SHP77 (cell line): Measurements from ENCODE around the gene ACLY.

Experiments
- DNase-seq, 2 experiments: peaks; one replicate each; lab custom pipeline; 2025; lab: John Stamatoyannopoulos, UW

The ACLY gene

DNA sequence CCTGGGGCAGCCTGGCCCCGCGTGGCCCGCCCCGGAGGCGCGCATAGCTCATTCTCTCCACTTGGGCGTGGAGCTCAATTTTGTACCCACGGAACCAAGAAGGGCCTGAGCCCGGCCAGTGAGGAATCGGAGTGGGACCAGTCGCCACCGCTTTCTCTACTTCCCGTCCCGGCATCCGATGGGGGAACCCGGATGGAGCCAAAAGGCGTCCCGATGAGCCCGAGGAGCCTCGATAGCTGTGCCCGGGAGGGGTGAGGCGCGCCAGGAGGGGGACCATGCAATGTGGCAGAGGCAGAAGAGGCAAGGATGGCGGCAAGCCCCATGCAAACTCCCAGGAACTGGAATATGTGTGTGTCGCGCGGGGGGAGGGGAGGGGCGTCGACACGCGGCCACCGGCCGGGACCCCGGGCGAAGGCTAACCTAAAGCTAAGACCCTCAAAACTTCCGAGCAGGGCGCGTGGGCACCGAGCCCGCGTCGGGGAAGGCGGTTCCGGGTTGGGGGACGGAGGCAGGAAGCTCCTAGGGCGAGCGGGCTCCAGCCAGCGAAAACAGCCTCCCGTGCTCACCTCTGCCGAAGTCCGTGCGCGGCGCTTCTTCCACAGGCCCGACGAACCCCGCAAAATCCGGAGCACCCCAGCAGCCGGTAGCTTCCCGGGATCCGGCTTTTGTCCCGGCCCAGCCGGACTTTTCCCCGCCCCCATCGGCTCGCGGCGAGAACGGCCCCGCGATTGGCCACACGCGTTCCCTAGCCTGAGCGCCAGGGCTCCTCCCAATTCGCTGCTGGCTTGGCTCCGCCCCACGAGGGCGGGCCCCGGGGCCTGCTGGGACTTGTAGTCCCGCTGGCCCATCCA is at the start of gene ACLY:
ACLY (minus strand) TSS at position 638 of the 851 bp plus-strand sequence. CDS start 5,078 bp downstream, outside the sequence.
- peak; percentile 95 to 96 for DNase-seq

DNA sequence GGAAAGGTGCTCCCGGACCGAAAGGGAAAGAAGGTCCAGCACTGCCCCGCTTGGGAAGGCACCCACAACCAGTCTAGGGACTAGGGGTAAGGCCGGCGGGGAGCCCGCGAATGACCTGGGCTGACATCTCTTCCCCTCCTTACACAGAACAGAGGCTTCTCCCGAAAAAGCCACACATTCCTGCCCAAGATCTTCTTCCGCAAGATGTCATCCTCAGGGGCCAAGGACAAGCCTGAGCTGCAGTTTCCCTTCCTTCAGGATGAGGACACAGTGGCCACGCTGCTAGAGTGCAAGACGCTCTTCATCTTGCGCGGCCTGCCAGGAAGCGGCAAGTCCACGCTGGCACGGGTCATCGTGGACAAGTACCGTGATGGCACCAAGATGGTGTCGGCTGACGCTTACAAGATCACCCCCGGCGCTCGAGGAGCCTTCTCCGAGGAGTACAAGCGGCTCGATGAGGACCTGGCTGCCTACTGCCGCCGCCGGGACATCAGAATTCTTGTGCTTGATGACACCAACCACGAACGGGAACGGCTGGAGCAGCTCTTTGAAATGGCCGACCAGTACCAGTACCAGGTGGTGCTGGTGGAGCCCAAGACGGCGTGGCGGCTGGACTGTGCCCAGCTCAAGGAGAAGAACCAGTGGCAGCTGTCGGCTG is 49.3 kb upstream of the ACLY start:
- DNase-seq, result no peak

DNA sequence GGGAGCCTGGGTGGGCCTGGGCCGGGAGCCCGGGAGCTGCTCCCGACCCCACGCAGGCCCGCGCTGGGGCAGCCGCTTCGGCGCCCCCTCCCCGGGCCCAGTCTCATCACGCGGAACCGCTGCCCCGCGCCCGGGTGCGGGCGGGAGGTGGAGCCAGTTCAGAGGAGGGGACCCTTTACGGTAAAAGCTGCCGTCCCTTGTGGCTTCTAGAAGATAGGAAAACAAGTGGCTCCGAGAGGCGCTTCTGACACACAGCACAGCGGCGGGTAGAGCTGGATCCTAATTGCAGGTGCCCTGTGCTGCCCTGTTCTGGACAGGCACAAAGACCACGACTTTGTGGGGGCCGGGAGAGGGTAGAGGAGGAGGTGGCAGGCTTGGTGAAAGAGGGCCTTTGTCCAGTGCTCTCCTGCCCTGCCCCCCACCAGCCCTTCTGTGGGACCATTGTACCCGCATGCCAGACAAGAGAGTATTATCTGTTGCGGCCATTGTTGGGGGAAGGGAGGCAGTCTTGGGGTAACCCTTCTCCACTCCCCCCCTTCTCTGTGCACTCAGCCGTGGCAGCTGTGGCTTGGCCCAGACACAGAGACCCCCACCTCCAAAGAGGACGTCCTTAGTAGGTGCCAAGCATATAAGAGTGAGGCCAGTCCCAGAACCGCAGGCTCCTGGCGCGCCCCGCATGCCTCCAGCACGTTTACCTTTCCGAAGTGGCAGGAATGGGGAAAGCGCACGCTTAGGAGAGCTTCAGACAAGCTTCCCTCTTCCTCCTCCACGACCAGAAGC is 48.6 kb upstream of the ACLY start:
- DNase-seq, result no peak

DNA sequence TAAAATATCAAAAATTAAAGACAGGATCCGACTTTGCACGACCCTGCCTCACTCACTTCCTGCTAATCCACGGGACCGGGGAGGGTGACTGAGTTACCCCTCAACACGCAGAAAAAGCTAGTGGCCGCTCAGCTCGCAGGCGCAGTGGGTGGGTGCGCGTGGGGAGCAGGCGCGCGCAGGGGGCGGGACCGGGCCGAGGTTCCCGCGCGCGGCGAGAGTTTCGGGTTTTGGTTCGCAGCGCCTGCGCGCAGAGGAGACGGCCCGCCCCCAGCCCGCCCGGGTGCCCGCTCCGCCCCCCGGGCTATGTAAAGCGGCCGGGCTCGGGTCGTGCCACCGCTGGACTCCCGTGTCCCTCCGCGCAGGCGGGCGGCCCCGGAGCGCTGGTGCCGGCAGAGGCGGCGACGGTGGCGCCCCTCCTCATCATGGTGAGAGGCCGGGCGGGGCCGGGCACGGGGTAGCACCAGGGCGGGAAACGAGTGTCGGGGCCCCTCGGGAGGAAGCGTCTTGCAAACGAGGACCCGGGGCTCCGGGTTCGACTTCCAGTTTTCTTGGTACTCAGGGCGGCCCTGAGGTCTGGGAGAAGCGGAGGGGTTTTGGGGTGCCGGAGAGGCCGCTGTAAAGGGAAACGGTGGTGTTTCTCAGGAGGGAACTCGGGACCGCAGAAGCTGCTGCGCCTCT is 47.9 kb upstream of the ACLY start, which contains the start of gene CNP:
CNP (plus strand) TSS at position 333 of the 678 bp plus-strand sequence; CDS start at position 423, 90 bp downstream.
- peak; percentile 67 to 87 for DNase-seq

DNA sequence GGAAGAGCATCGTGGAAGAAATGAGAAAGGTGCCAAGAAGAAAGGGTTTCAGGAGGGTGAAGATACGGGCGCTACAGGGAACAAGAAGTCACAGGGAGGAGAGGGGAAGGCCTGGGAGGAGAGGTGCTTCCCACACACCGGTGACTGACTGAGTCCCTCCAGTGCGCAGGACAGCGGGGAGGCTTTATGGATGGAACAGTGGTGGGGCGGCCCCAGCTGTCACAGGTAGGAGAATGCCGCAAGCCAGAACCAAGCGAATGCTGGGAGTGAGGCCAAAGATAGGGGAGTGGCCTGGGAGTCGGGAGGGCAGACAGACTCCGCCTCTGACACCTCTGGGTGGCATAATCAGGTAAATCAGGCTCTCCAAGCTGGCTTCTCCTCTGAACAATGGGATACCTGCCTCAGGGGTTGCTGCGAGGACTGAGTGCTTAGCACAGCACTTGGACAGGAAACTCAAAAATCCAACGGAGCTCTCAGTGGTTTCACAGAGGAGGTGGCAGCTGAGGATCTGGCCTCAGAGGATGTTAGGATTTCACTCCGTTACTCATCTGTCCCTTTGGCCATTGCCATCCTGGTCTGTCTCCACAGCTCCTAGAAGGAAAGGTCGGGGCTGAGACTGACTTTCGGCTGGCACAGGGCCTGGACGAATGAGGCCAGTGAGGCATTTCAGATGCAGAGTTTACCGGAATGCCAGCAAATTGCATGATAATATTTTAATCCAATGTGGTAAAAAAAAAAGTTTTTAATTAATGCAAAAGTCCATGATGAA is 47.1 kb upstream of the ACLY start:
- peak; percentile 43 to 66 for DNase-seq

DNA sequence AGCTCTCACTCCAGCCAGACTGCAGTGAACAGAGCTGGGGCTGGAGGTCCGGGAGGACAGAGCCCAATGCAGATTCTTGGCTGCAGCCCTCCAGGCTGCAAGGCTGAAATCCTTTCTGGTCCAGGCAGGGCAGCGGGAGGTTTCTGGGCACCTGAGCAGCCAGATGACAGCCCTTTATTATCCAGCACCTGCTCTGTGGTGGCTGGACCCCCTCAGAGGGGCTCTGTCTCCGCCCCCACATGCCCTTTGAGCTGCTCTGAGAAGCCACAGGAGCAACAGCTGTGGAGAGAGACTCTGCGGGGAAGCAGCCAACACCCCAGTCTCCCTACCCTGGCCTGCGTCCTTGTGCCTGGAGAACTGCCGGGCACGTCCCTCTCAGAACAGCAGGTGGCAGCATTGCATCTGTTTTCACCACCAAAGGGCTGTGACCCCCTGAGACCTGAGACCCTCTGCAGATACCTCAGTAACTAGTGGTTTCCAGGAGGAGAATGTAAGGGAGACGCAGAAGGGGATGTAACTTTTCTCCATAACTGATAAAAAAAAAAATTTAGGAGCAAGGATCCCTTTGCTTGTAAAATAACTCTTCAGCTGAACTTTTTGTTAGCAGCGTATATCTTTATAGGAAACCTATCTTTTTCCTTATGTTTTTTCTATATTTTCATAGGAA is 44.1 kb upstream of the ACLY start:
- DNase-seq, result peak; percentile 52 to 61

DNA sequence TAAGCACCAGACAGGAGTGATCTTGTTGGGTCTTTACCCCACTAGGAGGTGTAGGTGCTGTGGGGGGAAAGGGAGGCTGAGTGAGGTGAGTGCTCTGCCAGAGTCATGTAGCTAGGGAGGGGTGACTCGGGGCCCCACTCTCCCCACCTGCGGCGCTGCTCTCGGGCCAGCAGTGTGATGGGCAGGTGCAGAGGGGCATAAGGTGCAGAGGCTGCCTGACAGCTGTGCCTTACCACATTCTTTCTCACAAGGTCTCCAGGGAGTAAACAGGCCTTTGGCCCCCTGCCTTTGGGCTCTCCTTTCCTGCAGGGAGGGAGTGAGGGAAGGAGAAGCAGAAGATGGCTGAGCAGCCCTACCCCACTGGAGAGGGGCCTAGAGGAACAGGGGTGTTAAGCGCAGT is 43.4 kb upstream of the ACLY start:
- DNase-seq, result no peak

DNA sequence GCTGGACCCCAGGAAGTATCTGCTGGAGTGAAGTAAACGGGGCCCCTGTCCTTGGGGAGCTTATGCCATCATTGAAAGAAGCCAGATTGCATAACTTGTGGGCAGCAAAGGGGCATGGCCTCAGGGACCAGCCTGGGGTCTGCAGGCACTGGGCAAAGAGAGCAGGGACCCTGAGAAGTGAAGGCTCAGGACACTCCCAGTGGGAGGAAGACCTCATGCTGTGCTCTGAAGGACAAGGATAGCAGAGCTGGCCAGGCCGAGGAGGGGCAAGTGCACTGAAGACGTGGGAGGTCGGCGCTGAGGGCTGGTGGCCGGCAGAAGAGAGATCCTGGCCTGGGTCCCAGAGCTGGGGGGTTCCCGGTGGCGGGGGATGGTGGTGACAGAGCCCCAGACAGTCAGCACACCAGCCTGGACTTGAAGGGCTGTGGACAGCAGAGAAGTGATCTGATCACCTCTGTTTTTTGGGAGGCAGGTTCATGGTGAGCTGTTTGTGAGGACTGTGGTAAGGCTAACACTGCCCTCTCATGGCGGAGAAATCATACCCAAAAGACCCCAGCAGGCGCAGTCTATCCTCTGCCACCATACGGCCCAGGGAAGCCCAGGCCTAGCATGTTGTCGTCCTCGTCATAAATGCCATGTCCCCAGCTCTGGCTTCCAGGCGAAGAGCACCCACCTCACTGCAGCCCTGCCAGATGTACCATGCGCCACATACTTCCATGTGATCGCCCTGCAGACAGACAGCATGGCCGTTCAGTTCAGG is 40.8 kb upstream of the ACLY start:
- peak; percentile 53 to 67 for DNase-seq

DNA sequence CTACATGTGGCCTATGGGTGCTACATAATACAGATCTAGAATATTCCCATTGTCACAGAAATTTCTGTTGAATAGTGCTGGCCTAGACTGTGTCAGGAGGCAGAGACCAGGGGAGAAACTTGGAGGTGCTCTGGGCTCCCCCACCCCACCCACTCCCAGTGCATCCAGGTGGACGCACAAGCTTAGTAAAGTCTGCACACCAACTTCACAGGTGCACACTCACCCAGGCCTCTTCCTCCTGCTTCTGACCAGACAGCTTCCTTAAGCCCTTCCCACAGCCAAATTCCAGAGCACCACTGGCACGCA is 40.2 kb upstream of the ACLY start:
- DNase-seq, result no peak

DNA sequence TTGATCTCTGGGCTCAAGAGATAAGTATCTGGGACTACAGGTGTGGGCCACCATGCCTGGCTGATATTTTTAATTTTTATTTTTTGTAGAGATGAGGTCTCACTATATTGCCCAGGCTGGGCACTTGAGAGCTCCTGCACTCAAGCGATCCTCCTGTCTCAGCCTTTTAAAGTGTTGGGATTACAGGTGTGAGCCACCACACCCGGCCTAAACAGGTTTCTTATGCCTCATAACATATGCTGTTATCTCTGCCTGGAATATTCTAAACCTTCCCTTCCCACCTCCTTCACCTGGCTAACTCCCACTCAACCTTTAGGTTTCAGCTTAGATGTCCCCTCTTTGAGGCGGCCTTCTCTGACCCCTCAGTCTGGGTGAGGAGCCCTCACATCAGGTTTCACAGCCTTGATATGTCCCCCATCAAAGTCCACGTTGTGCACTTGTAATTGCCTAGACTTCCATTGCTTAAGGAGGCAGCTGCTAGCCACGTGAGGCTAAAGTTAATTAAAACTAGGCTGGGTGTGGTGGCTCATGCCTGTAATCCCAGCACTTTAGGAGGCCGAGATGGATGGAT is 39.2 kb upstream of the ACLY start:
- no peak for DNase-seq

DNA sequence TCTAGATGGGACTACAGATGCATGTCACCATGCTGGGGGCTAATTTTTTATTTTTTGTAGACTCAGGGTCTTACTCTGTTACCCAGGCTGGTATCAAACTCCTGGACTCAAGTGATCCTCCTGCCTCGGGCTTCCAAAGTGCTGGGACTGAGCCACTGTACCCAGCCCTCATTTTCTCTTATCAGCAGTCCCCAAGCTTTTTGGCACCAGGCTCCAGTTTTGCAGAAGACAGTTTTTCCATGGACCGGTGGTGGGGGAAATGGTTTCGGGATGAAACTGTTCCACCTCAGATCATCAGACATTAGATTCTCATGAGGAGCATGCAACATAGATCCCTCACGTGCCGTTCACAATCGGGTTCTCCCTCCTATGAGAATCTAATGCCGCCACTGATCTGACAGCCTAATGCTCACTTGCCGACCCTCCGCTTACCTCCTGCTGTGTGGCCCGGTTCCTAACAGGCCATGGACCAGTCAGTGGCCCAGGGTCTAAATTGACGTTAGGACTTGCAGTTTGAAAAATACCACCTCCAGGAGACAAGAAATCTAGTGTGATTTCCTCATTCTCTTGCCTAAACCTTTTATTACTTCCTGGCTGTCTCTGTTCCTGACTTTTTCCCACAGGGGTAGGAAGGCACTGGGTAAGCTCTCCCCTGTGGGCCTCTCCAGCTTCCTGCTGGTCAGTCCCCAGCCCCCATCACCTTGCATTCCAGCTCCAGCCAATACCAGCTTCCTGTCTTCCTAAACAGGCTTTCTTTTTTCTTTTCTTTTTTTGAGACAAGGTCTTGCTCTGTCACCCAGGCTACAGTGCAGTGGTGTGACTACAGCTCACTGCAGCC is 38.5 kb upstream of the ACLY start:
- DNase-seq, result no peak

DNA sequence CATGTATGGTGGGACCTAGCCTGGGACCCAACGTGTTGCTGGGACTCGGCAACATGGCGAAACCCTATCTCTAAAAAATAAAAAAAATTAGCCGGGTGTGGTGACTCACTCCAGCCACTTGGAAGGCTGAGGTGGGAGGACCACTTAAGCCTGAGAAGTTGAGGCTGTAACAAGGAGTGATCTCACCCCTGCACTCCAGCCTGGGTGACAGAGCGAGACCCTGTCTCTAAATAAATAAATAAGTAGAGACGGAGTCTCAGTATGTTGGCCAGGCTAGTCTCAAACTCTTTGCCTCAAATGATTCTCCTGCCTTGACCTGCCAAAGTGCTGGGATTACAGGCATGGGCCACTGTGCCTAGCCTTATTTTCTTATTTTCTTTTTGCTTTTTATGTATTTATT is 37.8 kb upstream of the ACLY start:
- no peak for DNase-seq

DNA sequence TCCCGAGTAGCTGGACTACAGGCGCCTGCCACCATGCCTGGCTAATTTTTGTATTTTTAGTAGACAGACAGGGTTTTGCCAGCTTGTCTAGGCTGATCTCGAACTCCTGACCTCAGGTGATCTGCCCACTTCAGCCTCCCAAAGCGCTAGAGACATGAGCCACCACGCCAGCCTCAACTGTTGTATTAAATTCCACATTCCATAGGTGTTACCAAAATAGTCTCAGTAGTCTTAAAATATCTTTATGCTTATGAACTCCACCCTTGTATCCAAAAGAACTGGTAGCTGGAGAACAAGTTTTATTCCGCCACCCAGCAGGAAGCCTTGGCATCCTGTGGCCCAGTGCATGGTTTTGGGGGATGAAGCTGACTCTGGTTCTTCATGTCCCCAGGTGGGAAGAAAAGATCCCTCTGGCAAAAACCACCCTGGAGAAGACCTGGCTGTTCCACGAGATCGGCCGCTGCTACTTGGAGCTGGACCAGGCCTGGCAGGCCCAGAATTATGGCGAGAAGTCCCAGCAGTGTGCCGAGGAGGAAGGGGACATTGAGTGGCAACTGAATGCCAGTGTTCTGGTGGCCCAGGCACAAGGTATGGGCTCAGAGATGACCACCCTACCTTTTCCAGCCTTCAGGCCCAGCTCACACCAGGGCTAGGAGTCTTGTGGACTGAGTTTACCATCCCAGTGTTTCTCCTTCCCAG is 30.2 kb upstream of the ACLY start:
- DNase-seq, result no peak

DNA sequence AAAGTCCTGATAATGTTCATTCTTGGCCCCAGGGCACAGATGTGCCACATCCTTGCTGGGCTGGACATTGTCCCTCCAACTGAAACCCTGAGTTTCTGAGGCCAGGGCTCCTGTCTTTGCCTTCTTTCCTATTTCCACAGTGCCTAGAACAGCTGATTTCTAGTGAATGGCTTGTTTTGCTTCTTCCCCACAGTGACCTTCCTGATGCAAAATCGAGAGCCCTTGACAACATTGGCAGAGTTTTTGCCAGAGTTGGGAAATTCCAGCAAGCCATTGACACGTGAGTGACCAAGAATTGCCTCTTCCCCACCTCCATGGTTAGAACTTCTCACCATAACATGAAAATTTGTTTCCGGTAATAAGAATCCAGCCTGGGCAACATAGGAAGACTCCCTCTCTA is 26.2 kb upstream of the ACLY start:
- no peak for DNase-seq

DNA sequence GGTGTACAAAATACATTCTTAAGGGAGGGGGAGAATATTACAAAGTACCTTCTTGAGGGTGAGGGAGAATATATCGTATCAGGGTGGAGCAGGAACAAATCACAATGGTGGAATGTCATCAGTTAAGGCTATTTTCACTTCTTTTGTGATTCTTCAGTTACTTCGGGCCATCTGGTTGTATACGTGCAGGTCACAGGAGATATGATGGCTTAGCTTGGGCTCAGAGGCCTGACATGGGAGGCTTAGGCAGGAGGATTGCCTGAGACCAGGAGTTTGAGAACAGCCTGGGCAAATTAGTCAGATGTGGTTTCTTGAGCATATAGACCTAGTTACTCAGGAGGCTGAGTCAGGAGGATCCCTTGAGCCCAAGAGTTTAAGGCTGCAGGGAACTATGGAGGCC is 24.7 kb upstream of the ACLY start:
- DNase-seq, result no peak

DNA sequence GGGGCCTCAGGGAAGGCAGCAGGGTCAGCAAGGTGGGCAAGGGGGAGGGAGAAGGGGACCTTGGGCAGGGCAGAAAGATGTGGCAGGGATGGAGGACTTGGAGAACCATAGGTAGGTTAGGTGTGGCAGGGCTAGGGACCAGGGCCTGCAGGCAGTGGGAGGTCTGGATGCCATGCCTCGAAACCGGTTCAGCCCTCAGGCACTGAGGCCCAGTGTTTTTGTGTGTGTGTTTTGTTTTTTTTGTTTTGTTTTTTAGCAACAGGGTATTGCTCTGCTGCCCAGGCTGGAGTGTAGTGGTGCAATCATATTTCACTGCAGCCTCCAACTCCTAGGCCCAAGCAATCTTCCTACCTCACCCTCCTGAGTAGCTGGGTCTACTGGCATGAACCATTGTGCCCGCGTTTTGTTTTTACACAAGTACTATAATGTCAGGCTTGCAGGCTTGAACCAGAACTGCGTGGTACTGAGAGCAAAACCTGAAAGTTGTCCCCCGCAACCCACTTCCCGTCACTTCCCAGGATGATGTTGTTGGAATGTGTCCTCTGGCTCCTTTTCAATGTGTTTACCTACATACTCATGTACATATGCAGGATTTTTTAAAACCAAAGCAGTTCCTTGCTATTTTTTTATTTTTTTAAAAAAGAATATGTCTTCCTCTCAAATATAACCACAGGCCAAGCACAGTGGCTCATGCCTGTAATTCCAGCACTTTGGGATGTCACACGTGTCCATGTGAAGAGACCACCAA is 24.0 kb upstream of the ACLY start:
- DNase-seq, result no peak

DNA sequence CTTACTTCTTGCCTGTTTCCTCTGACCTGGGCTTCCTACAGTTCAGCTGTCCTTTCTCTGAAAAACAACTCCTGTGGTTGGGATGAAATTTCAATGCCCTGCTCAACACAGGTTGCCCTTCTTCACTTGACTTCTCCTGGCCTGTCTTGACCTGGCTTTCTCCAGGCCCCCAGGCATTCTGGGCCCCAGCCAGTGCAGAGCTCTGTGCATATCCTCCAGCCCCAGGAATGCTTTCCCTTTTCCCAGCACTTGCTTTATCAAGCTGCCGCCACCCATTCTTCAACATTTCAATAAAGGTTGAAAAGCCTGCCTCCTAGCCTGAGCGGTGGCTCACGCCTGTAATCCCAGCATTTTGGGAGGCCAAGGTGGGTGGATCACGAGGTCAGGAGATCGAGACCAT is 22.4 kb upstream of the ACLY start:
- DNase-seq, result no peak
